Colonic mucosa (tissue), 4 donors: ENCODE measurements around the gene SLC30A2. TPM values are rescaled to one million over a fixed set of nuclear protein-coding genes. Genes with fewer than 3 reads are reported as not detected.
A peak's percentile ranks its signal among the peaks of the same experiment; 100 is the strongest.

ENCODE experiments used
- DNase-seq: peaks from one replicate; pipeline ENCODE4 v3.0.0-alpha.2; 2020
- H3K27ac ChIP-seq: fragments of 200-600 bp; one replicate; pipeline ENCODE4 v1.8.0; 2021
- H3K27me3 ChIP-seq: fragments of 200-600 bp; one replicate; pipeline ENCODE4 v1.8.0; 2021
- H3K36me3 ChIP-seq: fragments of 200-600 bp; one replicate; pipeline ENCODE4 v1.8.0; 2021
- H3K4me1 ChIP-seq: fragments of 200-600 bp; one replicate; pipeline ENCODE4 v1.8.0; 2021; ENCODE audit warnings: mild to moderate bottlenecking
- H3K4me3 ChIP-seq: fragments of 200-600 bp; one replicate; pipeline ENCODE4 v1.8.0; 2021
- H3K9ac ChIP-seq, 2 donors: one replicate each; pipeline ENCODE4 v1.7.0; 2013; ENCODE audit warnings: control low read depth in 2 of 2, low read depth in 2 of 2, low read length in 2 of 2
- H3K9me3 ChIP-seq: fragments of 200-600 bp; one replicate; pipeline ENCODE4 v1.8.0; 2021
- intact Hi-C: fragments of 100-400 bp; cut with DNase I; formaldehyde crosslinking; loops from one replicate; pipeline ENCODE4 v1.14.1; 2022
- total RNA-seq, 2 donors: library from RNA; stranded (reverse); fragmentation: NEBNext Ultra II Directional in 1 of 2; extraction: Animal tissue kit (Norgen Biotek cat#: 25700) in 1 of 2; gene quantifications; one replicate each; pipeline ENCODE4 v1.2.1, GENCODE V29; 2021
- TF ChIP-seq, protein P1 (sequence below): fragments of 200-600 bp; IDR thresholded peaks from one replicate; pipeline ENCODE4 v1.8.0; 2022; ENCODE audit warnings: antibody characterized with exemption, mild to moderate bottlenecking
- donor health status: healthy.
- donor health status: DM: no; HTN: no; CAD: no.
- donor health status: DM: no; HTN: no; CAD: no.

Gene SLC30A2
- total RNA-seq, 2 donors from 2014 or later: 0.27 to 0.42 TPM

DNA sequence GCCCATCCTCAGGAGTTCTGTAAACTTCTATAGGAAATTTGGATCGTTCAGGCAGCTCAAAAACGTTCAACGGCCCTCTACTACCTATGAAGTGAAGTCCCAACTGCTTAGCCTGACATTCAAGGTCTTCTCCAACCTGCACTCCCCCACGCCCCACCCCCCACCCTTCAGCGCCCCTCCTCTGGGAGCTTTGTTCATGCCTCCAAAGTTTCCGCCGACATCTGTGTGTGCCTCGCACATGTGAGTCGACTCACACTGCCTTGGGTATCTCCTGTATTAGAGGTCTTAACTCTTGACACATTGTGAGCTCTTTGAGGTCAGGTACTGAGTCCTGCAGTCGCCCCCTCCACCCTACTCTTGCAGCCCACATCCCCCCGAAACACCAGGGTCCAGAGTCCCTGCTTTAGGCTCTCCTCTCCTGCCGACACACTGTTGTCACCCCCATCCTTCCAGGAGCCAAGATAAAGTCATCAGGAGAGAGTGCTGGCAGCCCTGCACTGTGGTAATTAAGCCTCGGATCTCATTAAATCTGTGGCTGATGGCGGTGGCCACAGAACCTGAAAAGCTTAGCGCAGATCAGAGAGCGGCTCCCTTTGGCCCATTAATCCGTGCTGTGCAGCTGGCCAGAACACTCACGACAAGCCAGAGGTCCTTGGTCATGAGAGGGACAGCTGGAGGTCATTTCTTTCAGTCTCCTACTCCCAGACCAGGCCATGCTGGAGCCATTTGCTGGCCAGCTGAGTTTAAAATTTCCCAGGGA is 46.7 kb downstream of the SLC30A2 start:
- TF ChIP-seq, protein P1, sequence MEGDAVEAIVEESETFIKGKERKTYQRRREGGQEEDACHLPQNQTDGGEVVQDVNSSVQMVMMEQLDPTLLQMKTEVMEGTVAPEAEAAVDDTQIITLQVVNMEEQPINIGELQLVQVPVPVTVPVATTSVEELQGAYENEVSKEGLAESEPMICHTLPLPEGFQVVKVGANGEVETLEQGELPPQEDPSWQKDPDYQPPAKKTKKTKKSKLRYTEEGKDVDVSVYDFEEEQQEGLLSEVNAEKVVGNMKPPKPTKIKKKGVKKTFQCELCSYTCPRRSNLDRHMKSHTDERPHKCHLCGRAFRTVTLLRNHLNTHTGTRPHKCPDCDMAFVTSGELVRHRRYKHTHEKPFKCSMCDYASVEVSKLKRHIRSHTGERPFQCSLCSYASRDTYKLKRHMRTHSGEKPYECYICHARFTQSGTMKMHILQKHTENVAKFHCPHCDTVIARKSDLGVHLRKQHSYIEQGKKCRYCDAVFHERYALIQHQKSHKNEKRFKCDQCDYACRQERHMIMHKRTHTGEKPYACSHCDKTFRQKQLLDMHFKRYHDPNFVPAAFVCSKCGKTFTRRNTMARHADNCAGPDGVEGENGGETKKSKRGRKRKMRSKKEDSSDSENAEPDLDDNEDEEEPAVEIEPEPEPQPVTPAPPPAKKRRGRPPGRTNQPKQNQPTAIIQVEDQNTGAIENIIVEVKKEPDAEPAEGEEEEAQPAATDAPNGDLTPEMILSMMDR: no peak
- H3K4me1 ChIP-seq: peaks cover 7% of the 10 kb centered on the region
- no peaks in the 10 kb centered on the region for H3K27me3 ChIP-seq
- H3K36me3 ChIP-seq: no peaks in the 10 kb centered on the region
- intact Hi-C loops: loop anchor here (1.0 to 5.0 kb wide), 2 partner anchors 104 to 162 kb away; no protein-coding TSS in a partner anchor
- no peak overlapping the region for H3K4me3 ChIP-seq
- H3K27ac ChIP-seq: no peak overlapping the region
- no peaks in the 10 kb centered on the region for H3K9me3 ChIP-seq
- H3K9ac ChIP-seq: no peak overlapping the region
- DNase-seq: no peak

DNA sequence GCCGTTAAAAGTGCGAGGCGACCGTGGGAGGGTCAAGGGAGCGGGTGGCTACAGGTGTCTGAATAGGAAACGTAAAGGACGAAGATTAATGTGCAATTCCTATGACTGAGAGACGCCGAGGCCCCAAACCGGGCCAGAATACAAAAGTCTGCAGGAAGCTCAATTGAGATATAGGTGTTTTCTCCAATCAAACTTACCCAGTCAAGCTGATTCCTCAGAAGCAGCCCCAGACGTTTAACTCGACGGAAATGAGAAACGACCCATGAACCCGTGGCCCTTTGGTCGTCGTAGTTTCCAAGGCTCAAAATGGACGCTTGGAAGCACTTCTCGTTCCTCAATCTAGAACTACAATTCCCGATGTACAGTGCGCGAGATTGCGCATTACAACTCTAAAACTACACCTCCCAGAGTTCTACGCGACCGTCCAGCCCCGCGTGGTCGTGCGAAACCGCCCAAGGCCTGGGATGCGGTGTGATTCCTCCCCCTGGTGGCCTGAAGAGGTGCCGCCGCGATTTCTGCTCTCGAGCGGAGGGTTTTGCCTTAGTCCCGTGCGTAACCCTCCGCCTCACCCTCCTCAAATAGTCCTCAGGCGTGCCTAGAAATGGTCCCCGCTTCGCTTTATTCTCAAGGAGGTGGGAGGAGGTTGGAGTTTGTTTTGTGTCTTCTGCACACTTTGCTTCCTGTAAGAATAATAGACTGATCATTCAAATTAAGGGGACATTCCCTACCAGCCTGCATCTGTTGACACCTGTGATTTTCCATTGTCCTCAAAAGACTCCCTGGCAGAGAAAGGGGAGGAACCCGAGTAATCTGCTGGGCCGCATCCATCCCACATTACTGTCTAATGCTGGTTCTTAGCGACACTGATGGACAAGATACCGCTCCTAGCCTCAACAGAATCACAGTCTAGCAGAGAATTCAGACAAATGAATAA is 47.8 kb downstream of the SLC30A2 start, which contains the start of gene PAFAH2:
PAFAH2 (minus strand) TSS at position 236 of the 934 bp plus-strand sequence. CDS start 7,247 bp downstream, outside the sequence.
- peak; percentile 98 for DNase-seq
- Histone ChIP-seq H3K4me1 (peaks cover 7% of the 10 kb centered on the region), H3K9ac (peak within 1 kb of the TSS; percentile 86 to 93), H3K9me3 (no peaks in the 10 kb centered on the region), H3K27ac (peak within 1 kb of the TSS; percentile 89), H3K27me3 (no peaks in the 10 kb centered on the region), H3K4me3 (peak within 1 kb of the TSS; percentile 64), H3K36me3 (no peaks in the 10 kb centered on the region)
- TF ChIP-seq, protein P1: peak; percentile 95
- intact Hi-C loops: loop anchor here (5.0 kb wide), 1 partner anchor 161 kb away; no protein-coding TSS in a partner anchor

DNA sequence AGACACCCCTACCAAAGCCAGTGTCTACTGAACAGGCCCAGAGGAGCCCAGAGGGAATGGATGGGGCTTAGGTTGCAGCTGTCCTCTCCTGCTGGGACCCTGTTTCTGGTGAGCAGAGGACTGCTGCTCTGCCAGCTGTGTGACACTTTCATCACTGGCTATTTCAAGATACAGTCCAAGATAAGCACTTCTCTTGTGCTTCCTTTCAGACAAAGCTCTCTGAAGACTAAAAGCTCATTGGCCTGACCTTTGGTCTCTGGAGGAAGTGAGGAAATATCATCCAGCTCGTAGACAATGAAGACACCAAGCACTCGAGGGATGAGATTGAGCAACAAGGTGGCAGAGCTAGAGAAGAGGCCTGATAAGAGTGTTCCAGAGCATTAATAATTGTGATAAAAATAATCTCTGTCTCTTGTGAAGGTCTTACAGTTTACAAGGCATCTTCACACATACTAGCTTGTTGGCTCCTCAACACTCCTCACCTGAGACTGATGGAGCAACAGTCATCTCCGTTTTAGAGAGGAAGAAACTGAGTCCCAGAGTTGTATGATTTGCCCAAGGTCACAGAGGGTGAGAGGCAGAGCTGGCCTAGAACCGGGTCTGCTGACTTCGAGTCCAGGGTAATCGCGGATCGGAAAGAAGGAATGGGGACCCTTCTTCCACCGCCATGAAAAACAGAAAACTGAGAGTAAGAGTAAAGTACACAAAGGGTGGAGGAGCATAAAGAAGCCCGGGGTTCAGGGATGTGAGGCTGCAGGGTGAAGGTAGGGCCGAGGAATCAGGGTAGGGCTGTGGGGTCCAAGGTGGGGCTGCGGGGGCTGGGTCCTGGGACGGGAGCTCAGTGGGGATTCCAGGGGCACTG is 48.7 kb downstream of the SLC30A2 start:
- H3K36me3 ChIP-seq: no peaks in the 10 kb centered on the region

DNA sequence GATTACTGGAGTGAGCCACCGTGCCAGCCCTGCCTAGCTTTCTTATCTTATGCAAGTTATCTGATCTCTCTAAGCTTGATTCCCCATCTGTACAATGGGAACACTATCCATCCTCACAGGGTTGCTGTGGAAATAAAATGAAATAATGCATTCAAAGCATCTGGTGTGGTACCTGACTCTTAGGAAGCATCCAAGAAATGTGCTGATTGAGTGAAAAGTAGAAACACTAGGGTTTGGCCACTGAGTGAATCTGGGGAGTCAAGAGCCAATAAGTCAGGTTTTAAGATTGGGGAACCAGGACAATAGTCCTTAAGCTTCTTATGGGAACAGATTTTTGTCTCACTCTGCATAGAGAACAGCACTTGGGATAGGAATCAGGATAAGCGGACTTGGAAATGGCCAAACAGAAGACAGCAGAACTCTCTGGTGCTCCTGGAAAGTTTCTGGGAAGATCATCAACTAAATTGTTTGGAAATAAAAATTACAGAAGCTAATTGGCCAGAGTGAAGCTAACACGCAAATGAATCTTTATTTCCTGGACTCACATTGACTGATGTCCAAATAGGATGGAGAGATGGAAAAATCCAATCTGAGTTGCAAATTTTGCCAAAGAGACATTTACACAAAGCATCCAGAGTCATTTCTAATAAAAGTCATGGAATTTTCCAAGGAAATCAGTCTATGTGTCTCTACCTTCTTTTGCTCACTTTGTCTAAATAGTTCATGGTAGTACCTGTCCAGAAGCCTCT is 51.3 kb downstream of the SLC30A2 start:
- no peaks in the 10 kb centered on the region for H3K36me3 ChIP-seq
- no peak overlapping the region for H3K4me3 ChIP-seq
- H3K27me3 ChIP-seq: no peaks in the 10 kb centered on the region
- no peak for DNase-seq
- H3K4me1 ChIP-seq: peaks cover 7% of the 10 kb centered on the region
- no peak overlapping the region for H3K9ac ChIP-seq
- no peak overlapping the region for H3K27ac ChIP-seq
- TF ChIP-seq, protein P1: no peak
- no peaks in the 10 kb centered on the region for H3K9me3 ChIP-seq
- intact Hi-C loops: loop anchor here (5.0 kb wide), 1 partner anchor 157 kb away; no protein-coding TSS in a partner anchor

More for the DNA sequence above, 48.7 kb downstream of the SLC30A2 start:
- Histone ChIP-seq H3K9ac (peak overlapping the region; percentile 86 to 93), H3K27me3 (no peaks in the 10 kb centered on the region), H3K4me1 (peaks cover 7% of the 10 kb centered on the region), H3K4me3 (peak overlapping the region; percentile 64), H3K27ac (peak overlapping the region; percentile 89), H3K9me3 (no peaks in the 10 kb centered on the region)
- TF ChIP-seq, protein P1: no peak
- intact Hi-C loops: loop anchor here (5.0 kb wide), 1 partner anchor 160 kb away; no protein-coding TSS in a partner anchor
- DNase-seq: peak; percentile 62
